GM23338 (cell line): ENCODE data around the gene ERVMER34-1. TPM values are rescaled to one million over a fixed set of nuclear protein-coding genes. Genes with fewer than 3 reads are reported as not detected.
A peak's percentile ranks its signal among the peaks of the same experiment; 100 is the strongest.

ENCODE experiments used
- ATAC-seq: fragments of 200-7000 bp; cut with Tn5 transposase; 3 replicates; pipeline ENCODE4 v1.9.1; 2020
- DNase-seq: peaks from one replicate; pipeline ENCODE4 v3.0.0-alpha.2; 2015; ENCODE audit warnings: low spot score
- H2AFZ ChIP-seq: fragments of 200-600 bp; sonication (generic); 2 replicates; pipeline ENCODE4 v1.8.0; 2016; ENCODE audit warnings: antibody characterized with exemption, mild to moderate bottlenecking, moderate library complexity
- H3F3A ChIP-seq: fragments of 200-600 bp; sonication (generic); replicated peaks from 2 replicates; pipeline ENCODE4 v1.8.0; 2017; ENCODE audit warnings: antibody characterized with exemption, mixed run types, low read depth
- H3K27ac ChIP-seq: fragments of 200-600 bp; sonication (generic); 2 replicates; pipeline ENCODE4 v1.6.1; 2016; ENCODE audit warnings: low read depth
- H3K27me3 ChIP-seq: fragments of 200-600 bp; sonication (generic); 2 replicates; pipeline ENCODE4 v1.8.0; 2016; ENCODE audit warnings: mild to moderate bottlenecking, mixed run types, moderate library complexity; ENCODE audit not compliant: insufficient read depth
- H3K36me3 ChIP-seq: fragments of 200-600 bp; sonication (generic); 2 replicates; pipeline ENCODE4 v1.8.0; 2016; ENCODE audit warnings: mild to moderate bottlenecking; ENCODE audit not compliant: insufficient read depth
- H3K4me1 ChIP-seq: fragments of 200-600 bp; sonication (generic); 2 replicates; pipeline ENCODE4 v1.8.0; 2016; ENCODE audit warnings: mild to moderate bottlenecking, moderate library complexity; ENCODE audit not compliant: insufficient read depth
- H3K4me2 ChIP-seq: fragments of 200-600 bp; sonication (generic); 2 replicates; pipeline ENCODE4 v1.7.1; 2017; ENCODE audit warnings: mixed run types
- H3K4me3 ChIP-seq: fragments of 200-600 bp; sonication (generic); 2 replicates; pipeline ENCODE4 v1.6.1; 2016; ENCODE audit warnings: mixed run types
- H3K79me2 ChIP-seq: fragments of 200-600 bp; sonication (generic); replicated peaks from 2 replicates; pipeline ENCODE4 v1.8.0; 2017; ENCODE audit warnings: mild to moderate bottlenecking; ENCODE audit not compliant: insufficient read depth
- H3K9me2 ChIP-seq: fragments of 200-600 bp; sonication (generic); 2 replicates; pipeline ENCODE4 v1.8.0; 2017; ENCODE audit not compliant: insufficient read depth
- H4K20me1 ChIP-seq: fragments of 200-600 bp; sonication (generic); replicated peaks from 2 replicates; pipeline ENCODE4 v1.8.0; 2017; ENCODE audit warnings: mild to moderate bottlenecking; ENCODE audit not compliant: insufficient read depth
- H3K27ac Mint-ChIP-seq: 2 replicates; pipeline ENCODE4 v1.8.0; 2020; ENCODE audit warnings: inconsistent platforms, mild to moderate bottlenecking, moderate library complexity, mixed read lengths
- H3K27me3 Mint-ChIP-seq: 3 replicates; pipeline ENCODE4 v1.8.0; 2022; ENCODE audit warnings: low read depth, mild to moderate bottlenecking, moderate library complexity, mixed read lengths, inconsistent platforms; ENCODE audit not compliant: insufficient read depth, poor library complexity
- H3K36me3 Mint-ChIP-seq: 3 replicates; pipeline ENCODE4 v1.8.0; 2021; ENCODE audit warnings: low read depth, mild to moderate bottlenecking, inconsistent platforms, moderate library complexity, mixed read lengths
- H3K4me1 Mint-ChIP-seq: 3 replicates; pipeline ENCODE4 v1.8.0; 2020; ENCODE audit warnings: mild to moderate bottlenecking, inconsistent platforms, mixed read lengths
- H3K4me3 Mint-ChIP-seq: 3 replicates; pipeline ENCODE4 v1.8.0; 2021; ENCODE audit warnings: moderate library complexity, mild to moderate bottlenecking, inconsistent platforms, mixed read lengths
- H3K9me3 Mint-ChIP-seq: 3 replicates; pipeline ENCODE4 v1.8.0; 2020; ENCODE audit warnings: moderate library complexity, mild to moderate bottlenecking, inconsistent platforms, mixed read lengths
- POLR2AphosphoS5 ChIP-seq: IDR thresholded peaks from 2 replicates; pipeline ENCODE4 v1.6.1; 2016; ENCODE audit warnings: antibody characterized with exemption, low read depth
- REST ChIP-seq: IDR thresholded peaks from one replicate; pipeline ENCODE4 v1.6.1; 2018; ENCODE audit warnings: antibody characterized with exemption; ENCODE audit not compliant: unreplicated experiment
- ZNF462 ChIP-seq: fragments of 250-450 bp; sonication (Bioruptor Pico); IDR thresholded peaks from 2 replicates; pipeline ENCODE4 v1.5.0; 2020; ENCODE audit warnings: mild to moderate bottlenecking, moderate library complexity
- polyA plus RNA-seq: library from polyadenylated mRNA; unstranded; fragments of >200 nt; fragmentation: Nextera tagmentation; extraction: Ambion mirVana; gene quantifications from 2 replicates; pipeline ENCODE4 v1.2.1, GENCODE V29; 2016
- total RNA-seq: library from RNA; depleted of rRNA; stranded (reverse); fragments of >200 nt; shearing (Covaris generic); gene quantifications from 2 replicates; pipeline ENCODE4 v1.2.3, GENCODE V29; 2014

ERVMER34-1 gene
- total and polyA plus RNA-seq, 2 experiments from 2014 or later: 15.9 to 34.1 TPM

GRCh38 chr4:52721968-52722815 is 29.0 kb downstream of the ERVMER34-1 start:
- Mint-ChIP-seq H3K4me3 (peak overlapping the region; percentile 60), H3K9me3 (peaks cover 3% of the 10 kb centered on the region; the same call in 1 of the 3 replicates), H3K36me3 (peaks cover 45% of the 10 kb centered on the region; the same call in 2 of the 3 replicates), H3K4me1 (peaks cover 4% of the 10 kb centered on the region), H3K27me3 (peaks cover 5% of the 10 kb centered on the region), H3K27ac (peak overlapping the region; percentile 85)
- Histone ChIP-seq H3K9me2 (no peaks in the 10 kb centered on the region), H3K27ac (peak overlapping the region; percentile 89), H4K20me1 (peaks cover 5% of the 10 kb centered on the region; the same call in 1 of the 2 replicates), H3K27me3 (no peaks in the 10 kb centered on the region), H3K79me2 (no peaks in the 10 kb centered on the region), H2AFZ (no peak overlapping the region), H3K4me1 (peaks cover 17% of the 10 kb centered on the region), H3K4me2 (peak overlapping the region; percentile 81), H3F3A (peaks cover 27% of the 10 kb centered on the region), H3K36me3 (peaks cover 18% of the 10 kb centered on the region; the same call in 1 of the 2 replicates), H3K4me3 (peak overlapping the region; percentile 54)
- DNase-seq: peak; percentile 99
- peak; percentile 95 for ATAC-seq
- TF ChIP-seq REST (peak; percentile 29), ZNF462 (CRISPR knock-in tag) (no peak), POLR2AphosphoS5 (peak; percentile 97)
